GM23248 (cell line): ENCODE measurements around the gene TRPC6. TPM values are rescaled to one million over a fixed set of nuclear protein-coding genes. Genes with fewer than 3 reads are reported as not detected.

Source experiments
- DNase-seq: peaks from one replicate; pipeline ENCODE4 v3.0.0-alpha.2; 2015
- H2AFZ ChIP-seq: fragments of 200-600 bp; sonication (generic); 2 replicates; pipeline ENCODE4 v1.6.1; 2016; ENCODE audit warnings: antibody characterized with exemption
- H3F3A ChIP-seq: fragments of 200-600 bp; sonication (generic); 2 replicates; pipeline ENCODE4 v1.6.1; 2016; ENCODE audit warnings: mild to moderate bottlenecking, antibody characterized with exemption, mixed run types; ENCODE audit not compliant: insufficient read depth
- H3K27ac ChIP-seq: fragments of 200-600 bp; sonication (generic); 2 replicates; pipeline ENCODE4 v1.5.1; 2016; ENCODE audit warnings: mild to moderate bottlenecking
- H3K27me3 ChIP-seq: fragments of 200-600 bp; sonication (generic); replicated peaks from 2 replicates; pipeline ENCODE4 v1.6.1; 2016; ENCODE audit warnings: mild to moderate bottlenecking; ENCODE audit not compliant: insufficient read depth
- H3K36me3 ChIP-seq: fragments of 200-600 bp; sonication (generic); 2 replicates; pipeline ENCODE4 v1.6.1; 2016; ENCODE audit warnings: low read depth, mild to moderate bottlenecking
- H3K4me1 ChIP-seq: fragments of 200-600 bp; sonication (generic); 2 replicates; pipeline ENCODE4 v1.6.1; 2016; ENCODE audit warnings: mild to moderate bottlenecking; ENCODE audit not compliant: insufficient read depth
- H3K4me2 ChIP-seq: fragments of 200-600 bp; sonication (generic); one replicate; pipeline ENCODE4 v1.6.1; 2016; ENCODE audit warnings: mild to moderate bottlenecking; ENCODE audit not compliant: unreplicated experiment
- H3K4me3 ChIP-seq: fragments of 200-600 bp; sonication (generic); 2 replicates; pipeline ENCODE4 v1.5.1; 2016; ENCODE audit warnings: mild to moderate bottlenecking
- H3K79me2 ChIP-seq: fragments of 200-600 bp; sonication (generic); 2 replicates; pipeline ENCODE4 v1.6.1; 2016; ENCODE audit warnings: mild to moderate bottlenecking; ENCODE audit not compliant: insufficient read depth
- H3K9ac ChIP-seq: fragments of 200-600 bp; sonication (generic); 2 replicates; pipeline ENCODE4 v1.6.1; 2016; ENCODE audit warnings: mild to moderate bottlenecking
- H3K9me2 ChIP-seq: fragments of 200-600 bp; sonication (generic); 2 replicates; pipeline ENCODE4 v1.6.1; 2016; ENCODE audit warnings: mixed run types, mild to moderate bottlenecking, moderate library complexity; ENCODE audit not compliant: insufficient read depth
- H3K9me3 ChIP-seq: fragments of 200-600 bp; sonication (generic); one replicate; pipeline ENCODE4 v1.6.1; 2017; ENCODE audit warnings: low read depth
- H4K20me1 ChIP-seq: fragments of 200-600 bp; sonication (generic); 2 replicates; pipeline ENCODE4 v1.6.0; 2016; ENCODE audit not compliant: insufficient read depth
- EZH2 ChIP-seq: fragments of 200-600 bp; sonication (generic); IDR thresholded peaks from 2 replicates; pipeline ENCODE4 v1.6.1; 2018; ENCODE audit warnings: antibody characterized with exemption, mild to moderate bottlenecking; ENCODE audit not compliant: insufficient read depth, poor library complexity, severe bottlenecking
- EZH2phosphoT487 ChIP-seq: fragments of 200-600 bp; sonication (generic); IDR thresholded peaks from 2 replicates; pipeline ENCODE4 v1.6.1; 2018; ENCODE audit warnings: antibody characterized with exemption, moderate library complexity, mild to moderate bottlenecking, low read depth; ENCODE audit not compliant: insufficient read depth
- WGBS, 2 experiments: methylation state at CpG; one replicate each; pipeline ENCODE4 v1.1.6; 2015 to 2017; ENCODE audit warnings: low lambda C conversion rate in 2 of 2, low coverage in 1 of 2; ENCODE audit errors: missing lambda C conversion rate in 2 of 2; 5-methylcytosine and 5-hydroxymethylcytosine counted together
- in situ Hi-C: fragments of 300-500 bp; cut with MboI; formaldehyde crosslinking; loops from 2 replicates; pipeline ENCODE4 v1.15.0; 2020
- polyA plus RNA-seq: library from polyadenylated mRNA; unstranded; fragments of >200 nt; fragmentation: Nextera tagmentation; extraction: Ambion mirVana; gene quantifications from 2 replicates; pipeline ENCODE4 v1.2.1, GENCODE V29; 2016
- total RNA-seq: library from RNA; depleted of rRNA; stranded (reverse); fragments of >200 nt; shearing (Covaris generic); gene quantifications from 2 replicates; pipeline ENCODE4 v1.2.3, GENCODE V29; 2014

Gene TRPC6
- total and polyA plus RNA-seq, 2 experiments from 2014 or later = 0.11 to 0.16 TPM

GRCh38 chr11:101498891-101499290, 84.9 kb downstream of the TRPC6 start:
- H3K9me2 ChIP-seq = no peaks in the 10 kb centered on the region
- no peak overlapping the region for H3K27ac ChIP-seq
- H2AFZ ChIP-seq = no peak overlapping the region
- H3K79me2 ChIP-seq = no peaks in the 10 kb centered on the region
- no peak overlapping the region for H3K4me2 ChIP-seq
- in situ Hi-C loops = no loop called here
- H3K9ac ChIP-seq = no peak overlapping the region
- no peaks in the 10 kb centered on the region for H3K4me1 ChIP-seq
- H3K36me3 ChIP-seq = no peaks in the 10 kb centered on the region
- no peaks in the 10 kb centered on the region for H3K9me3 ChIP-seq
- DNase-seq = peak; percentile 1
- 17 to 44% methylated on average over 1 of the region's 1 CpG for WGBS, 2 experiments
- H3F3A ChIP-seq = no peaks in the 10 kb centered on the region
- peaks cover 5% of the 10 kb centered on the region; the same call in 1 of the 2 replicates for H3K27me3 ChIP-seq
- H3K4me3 ChIP-seq = no peak overlapping the region
- no peaks in the 10 kb centered on the region for H4K20me1 ChIP-seq
- TF ChIP-seq EZH2phosphoT487 (no peak), EZH2 (no peak)

DNA sequence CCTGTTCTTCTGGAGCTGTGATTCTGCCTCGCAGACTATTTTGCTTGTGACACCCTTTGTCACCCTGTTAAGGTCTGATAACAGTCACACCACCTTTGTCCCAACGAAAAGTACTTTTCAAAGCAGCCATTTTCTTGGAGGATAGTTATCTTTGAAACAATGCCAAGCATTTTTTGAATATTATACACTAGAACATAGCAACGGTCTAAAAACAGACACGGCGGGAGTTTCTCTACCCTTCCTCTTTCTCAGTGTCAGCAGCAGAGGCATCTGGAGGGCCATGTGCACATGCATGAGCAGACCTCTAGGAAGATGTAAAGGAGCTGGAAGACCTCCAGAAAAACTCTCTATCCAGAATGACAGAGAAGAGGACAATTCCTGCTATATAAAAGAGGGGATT, 86.5 kb downstream of the TRPC6 start:
- in situ Hi-C loops = no loop called here
- H3K36me3 ChIP-seq = no peaks in the 10 kb centered on the region
- no peak overlapping the region for H2AFZ ChIP-seq
- 47 to 55% methylated on average over 5 of the region's 5 CpGs for WGBS, 2 experiments
- DNase-seq = no peak
- H3K4me1 ChIP-seq = no peaks in the 10 kb centered on the region
- no peaks in the 10 kb centered on the region for H3K9me3 ChIP-seq
- H3F3A ChIP-seq = no peaks in the 10 kb centered on the region
- H3K4me3 ChIP-seq = no peak overlapping the region
- H3K9ac ChIP-seq = no peak overlapping the region
- H3K79me2 ChIP-seq = no peaks in the 10 kb centered on the region
- no peak overlapping the region for H3K27ac ChIP-seq
- peaks cover 8% of the 10 kb centered on the region; the same call in 1 of the 2 replicates for H3K27me3 ChIP-seq
- no peaks in the 10 kb centered on the region for H3K9me2 ChIP-seq
- no peak overlapping the region for H3K4me2 ChIP-seq
- TF ChIP-seq EZH2phosphoT487 (no peak), EZH2 (no peak)
- no peaks in the 10 kb centered on the region for H4K20me1 ChIP-seq

GRCh38 chr11:101487775-101488174, 96.0 kb downstream of the TRPC6 start:
- no peaks in the 10 kb centered on the region for H3K79me2 ChIP-seq
- H2AFZ ChIP-seq = no peak overlapping the region
- H3F3A ChIP-seq = peaks cover 16% of the 10 kb centered on the region
- DNase-seq = peak; percentile 81
- no peaks in the 10 kb centered on the region for H3K9me3 ChIP-seq
- peak; percentile 86; the same call in 1 of the 2 replicates for TF ChIP-seq EZH2phosphoT487
- no peak for TF ChIP-seq EZH2
- no peaks in the 10 kb centered on the region for H3K36me3 ChIP-seq
- H4K20me1 ChIP-seq = no peaks in the 10 kb centered on the region
- H3K4me3 ChIP-seq = no peak overlapping the region
- H3K27ac ChIP-seq = no peak overlapping the region
- H3K27me3 ChIP-seq = 0 out of 2 replicates have a peak, but pooled peaks cover under 1% of the 10 kb centered on the region
- WGBS, 2 experiments = 0 to 1% methylated on average over 2 of the region's 2 CpGs
- peaks cover 20% of the 10 kb centered on the region for H3K4me1 ChIP-seq
- no peaks in the 10 kb centered on the region for H3K9me2 ChIP-seq
- H3K9ac ChIP-seq = no peak overlapping the region
- peak overlapping the region; percentile 31 for H3K4me2 ChIP-seq
- in situ Hi-C loops = no loop called here

DNA sequence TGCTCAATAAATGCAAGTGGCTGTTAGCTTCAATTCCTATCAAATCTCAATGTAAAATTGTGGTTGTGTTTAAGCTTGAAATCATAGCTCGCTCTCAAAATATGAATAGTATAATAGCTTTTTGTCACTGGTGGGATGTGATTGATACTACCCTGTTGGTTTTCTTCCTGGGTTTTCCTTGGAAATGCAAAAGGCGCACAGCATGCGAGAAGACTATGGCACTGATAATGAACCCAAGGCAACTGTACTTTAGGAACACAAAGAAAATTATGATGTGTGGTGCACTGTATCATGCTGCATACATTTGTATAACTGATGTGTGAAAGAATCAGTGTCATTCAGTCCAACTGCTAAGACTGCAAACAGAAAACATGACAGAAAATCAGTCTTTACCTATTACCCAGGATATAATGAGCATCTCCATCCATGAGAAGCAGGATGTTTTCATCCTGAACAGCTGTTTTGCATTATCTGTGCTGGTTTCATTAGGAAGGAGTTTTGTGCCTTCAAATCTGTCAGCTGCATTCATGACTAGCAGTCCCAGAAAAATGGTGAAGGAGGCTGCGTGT, 101.2 kb downstream of the TRPC6 start:
- Histone ChIP-seq H3K4me1 (peaks cover 14% of the 10 kb centered on the region), H3K27me3 (no peaks in the 10 kb centered on the region), H3K79me2 (no peaks in the 10 kb centered on the region), H3K36me3 (no peaks in the 10 kb centered on the region), H3K4me3 (no peak overlapping the region), H4K20me1 (no peaks in the 10 kb centered on the region), H3F3A (peaks cover 7% of the 10 kb centered on the region; the same call in 1 of the 2 replicates), H2AFZ (no peak overlapping the region), H3K4me2 (no peak overlapping the region), H3K9me2 (no peaks in the 10 kb centered on the region), H3K9me3 (no peaks in the 10 kb centered on the region), H3K27ac (no peak overlapping the region), H3K9ac (no peak overlapping the region)
- WGBS, 2 experiments = 63 to 67% methylated on average over 4 of the region's 4 CpGs
- in situ Hi-C loops = no loop called here
- DNase-seq = no peak
- TF ChIP-seq EZH2phosphoT487 = no peak
- no peak for TF ChIP-seq EZH2
